ENCODE data around the gene RNF130.
"Not testable (repeated sequence)": the region's sequence is repeated elsewhere in the genome, so short reads cannot be mapped to it uniquely, and the experiment has no call there.

RNF130 gene

DNA sequence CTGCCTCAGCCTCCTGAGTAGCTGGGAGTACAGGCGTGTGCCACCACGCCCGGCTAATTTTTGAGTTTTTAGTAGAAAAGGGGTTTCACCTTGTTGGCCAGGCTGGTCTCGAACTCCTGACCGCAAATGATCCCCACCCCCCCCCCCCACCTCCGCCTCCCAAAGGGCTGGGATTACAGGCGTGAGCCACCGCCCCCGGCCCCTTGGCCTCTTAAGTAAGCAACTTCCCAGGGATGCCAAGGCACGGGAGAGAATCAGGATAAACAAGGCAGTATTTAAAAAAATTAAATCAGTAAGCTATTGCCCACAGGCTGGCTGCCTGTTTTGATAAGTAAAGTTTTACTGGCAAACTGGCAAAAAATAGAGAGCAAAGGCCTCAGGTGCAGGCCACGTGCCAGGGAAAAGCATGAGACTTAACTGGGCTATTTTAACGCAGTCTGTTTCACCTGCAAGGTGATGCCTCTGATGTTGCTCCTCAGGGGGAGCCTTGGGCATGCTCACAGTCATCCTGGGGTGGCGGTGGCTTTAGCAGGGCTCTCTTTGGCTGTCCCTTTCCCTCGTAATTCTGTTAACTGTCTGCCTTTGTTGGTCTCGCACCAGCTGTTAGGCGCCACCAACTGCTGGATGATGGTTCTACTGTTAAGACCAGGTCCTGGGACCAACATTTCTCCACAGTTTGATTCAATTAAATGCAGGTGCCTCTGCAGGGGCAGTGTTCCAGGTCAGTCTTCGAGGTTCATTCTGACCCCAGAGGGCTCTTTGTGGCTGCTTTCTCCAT, 19.4 kb upstream of the RNF130 start:
- peak; percentile 45 for DNase-seq (ENCODE audit: low read depth)
- peak overlapping the region; percentile 61 for H3K4me3 ChIP-seq (replicated peaks; ENCODE audit: low read depth, low read length)

DNA sequence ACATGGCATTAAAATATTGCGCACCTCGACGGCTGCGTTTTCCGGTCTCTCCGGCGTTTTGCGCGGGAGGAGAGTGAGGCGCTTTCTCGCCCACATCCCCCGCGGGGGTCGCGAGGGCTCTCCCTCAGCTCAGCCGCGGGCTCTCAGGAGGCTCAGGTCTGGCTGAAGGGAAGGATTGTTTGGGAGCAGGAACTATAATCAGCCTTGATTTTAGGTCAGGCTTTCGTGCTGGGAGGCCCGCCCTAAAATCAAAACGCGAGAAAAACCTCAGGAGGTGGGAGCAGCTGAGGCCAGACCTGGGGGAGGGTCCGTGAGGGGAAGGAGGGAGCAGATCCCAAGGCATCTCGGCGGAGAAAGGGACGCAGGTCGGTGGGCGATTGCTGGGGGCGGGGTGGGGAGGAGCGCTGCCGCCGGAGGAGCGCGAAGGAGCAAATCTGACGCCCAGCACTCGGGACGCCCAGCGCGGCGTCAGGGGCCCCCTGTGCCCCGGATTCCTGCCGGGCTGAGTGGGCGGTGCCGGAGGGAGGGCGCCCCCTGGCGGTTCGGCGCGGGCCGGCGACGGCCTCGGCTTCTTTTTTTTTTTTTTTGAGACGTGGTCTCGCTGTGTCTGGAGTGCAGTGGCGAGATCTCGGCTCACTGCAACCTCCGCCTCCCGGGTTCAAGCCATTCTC, 18.7 kb upstream of the RNF130 start:
- TF ChIP-seq, protein P1, sequence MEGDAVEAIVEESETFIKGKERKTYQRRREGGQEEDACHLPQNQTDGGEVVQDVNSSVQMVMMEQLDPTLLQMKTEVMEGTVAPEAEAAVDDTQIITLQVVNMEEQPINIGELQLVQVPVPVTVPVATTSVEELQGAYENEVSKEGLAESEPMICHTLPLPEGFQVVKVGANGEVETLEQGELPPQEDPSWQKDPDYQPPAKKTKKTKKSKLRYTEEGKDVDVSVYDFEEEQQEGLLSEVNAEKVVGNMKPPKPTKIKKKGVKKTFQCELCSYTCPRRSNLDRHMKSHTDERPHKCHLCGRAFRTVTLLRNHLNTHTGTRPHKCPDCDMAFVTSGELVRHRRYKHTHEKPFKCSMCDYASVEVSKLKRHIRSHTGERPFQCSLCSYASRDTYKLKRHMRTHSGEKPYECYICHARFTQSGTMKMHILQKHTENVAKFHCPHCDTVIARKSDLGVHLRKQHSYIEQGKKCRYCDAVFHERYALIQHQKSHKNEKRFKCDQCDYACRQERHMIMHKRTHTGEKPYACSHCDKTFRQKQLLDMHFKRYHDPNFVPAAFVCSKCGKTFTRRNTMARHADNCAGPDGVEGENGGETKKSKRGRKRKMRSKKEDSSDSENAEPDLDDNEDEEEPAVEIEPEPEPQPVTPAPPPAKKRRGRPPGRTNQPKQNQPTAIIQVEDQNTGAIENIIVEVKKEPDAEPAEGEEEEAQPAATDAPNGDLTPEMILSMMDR (IDR thresholded peaks at IDR 0.05; ENCODE audit: low read length, missing control alignments) = peak; percentile 51
- peak; percentile 78 for DNase-seq (ENCODE audit: low read depth)
- H3K4me3 ChIP-seq (replicated peaks; ENCODE audit: low read depth, low read length) = peak overlapping the region; percentile 61

More for the DNA sequence above, 19.4 kb upstream of the RNF130 start:
- TF ChIP-seq, protein P1 (IDR thresholded peaks at IDR 0.05; ENCODE audit: low read length, missing control alignments) = peak; percentile 31

DNA sequence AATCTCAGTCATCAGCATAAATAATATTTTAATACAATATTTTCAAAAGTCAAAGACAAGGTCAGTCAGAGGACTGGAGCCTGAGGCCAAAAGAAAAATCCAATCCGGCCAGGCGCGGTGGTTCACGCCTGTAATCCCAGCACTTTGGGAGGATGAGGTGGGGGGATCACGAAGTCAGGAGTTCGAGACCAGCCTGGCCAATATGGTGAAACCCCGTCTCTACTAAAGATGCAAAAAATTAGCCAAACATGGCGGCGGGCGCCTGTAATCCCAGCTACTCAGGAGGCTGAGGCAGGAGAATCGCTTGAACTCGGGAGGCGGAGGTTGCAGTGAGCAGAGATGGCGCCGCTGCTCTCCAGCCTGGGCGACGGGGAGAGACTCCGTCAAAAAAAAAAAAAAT, 18.1 kb upstream of the RNF130 start:
- DNase-seq (ENCODE audit: low read depth) = not testable (repeated sequence)
- peak overlapping the region; percentile 61 for H3K4me3 ChIP-seq (replicated peaks; ENCODE audit: low read depth, low read length)

DNA sequence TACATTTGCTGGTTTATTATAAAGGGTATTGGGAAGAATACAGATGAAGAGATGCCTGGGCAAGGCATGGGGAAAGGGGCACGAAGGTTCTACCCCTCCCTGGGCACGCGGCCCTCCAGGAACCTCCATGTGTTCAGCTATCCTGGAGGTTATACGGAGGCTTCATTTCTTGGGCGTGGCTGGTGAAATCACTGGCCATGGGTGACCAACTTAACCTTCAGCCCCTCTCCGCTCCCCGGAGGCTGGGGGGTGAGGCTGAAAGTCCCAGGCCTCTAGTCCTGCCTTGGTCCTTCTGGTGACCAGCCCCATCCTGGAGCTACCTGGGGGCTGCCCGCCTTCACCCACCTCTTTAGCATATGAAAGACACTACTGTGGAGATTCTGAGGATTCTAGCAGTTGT, 17.0 kb upstream of the RNF130 start:
- TF ChIP-seq, protein P1 (IDR thresholded peaks at IDR 0.05; ENCODE audit: low read length, missing control alignments) = no peak
- H3K4me3 ChIP-seq (replicated peaks; ENCODE audit: low read depth, low read length) = no peak overlapping the region
- no peak for DNase-seq (ENCODE audit: low read depth)

DNA sequence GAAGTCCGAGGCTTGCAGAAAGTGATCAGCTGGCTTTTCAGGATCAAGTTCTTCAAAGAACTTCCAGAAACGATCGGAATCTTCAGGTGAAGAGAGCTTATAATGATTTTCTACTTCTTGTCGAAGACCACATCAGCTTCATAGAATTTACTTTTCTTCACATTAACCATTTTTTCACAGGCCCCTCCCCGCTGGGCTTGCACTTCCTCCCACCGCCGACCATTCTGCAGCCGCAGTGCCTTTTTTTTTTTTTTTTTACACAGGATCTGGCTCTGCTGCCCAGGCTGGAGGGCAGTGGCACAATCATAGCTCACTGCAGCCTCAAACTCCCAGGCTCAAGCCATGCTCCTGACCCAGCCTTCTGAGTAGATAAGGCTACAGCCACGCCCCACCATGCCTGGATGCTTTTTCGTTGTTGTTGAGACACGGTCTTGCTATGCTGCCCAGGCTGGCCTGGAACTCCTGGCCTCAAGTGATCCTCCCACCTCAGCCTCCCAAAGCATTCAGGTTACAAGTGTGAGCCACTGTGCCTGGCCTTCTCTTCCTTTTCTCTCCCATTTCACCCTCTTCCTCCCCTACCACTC, 15.3 kb upstream of the RNF130 start:
- DNase-seq (ENCODE audit: low read depth) = no peak
- H3K4me3 ChIP-seq (replicated peaks; ENCODE audit: low read depth, low read length) = no peak overlapping the region
- TF ChIP-seq, protein P1 (IDR thresholded peaks at IDR 0.05; ENCODE audit: low read length, missing control alignments) = no peak

DNA sequence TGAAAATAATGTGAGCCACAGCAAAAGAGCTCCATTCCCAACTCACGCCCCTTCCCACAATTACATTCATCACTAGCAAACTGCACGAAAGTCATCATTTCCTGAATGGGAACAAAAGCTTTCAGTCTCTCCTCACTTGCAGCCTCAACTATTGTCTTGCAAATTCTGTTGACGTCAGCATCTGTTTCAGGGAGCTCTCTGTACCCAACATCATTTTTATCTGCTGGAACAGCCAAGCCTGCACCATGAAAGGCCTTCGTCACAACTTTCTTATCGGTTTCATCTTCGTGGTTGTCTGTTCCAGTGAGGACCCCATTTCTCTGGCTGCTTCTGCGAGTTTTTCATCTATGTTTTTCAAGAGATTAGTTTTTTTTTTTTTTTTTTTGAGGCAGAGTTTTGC, 14.3 kb upstream of the RNF130 start:
- no peak overlapping the region for H3K4me3 ChIP-seq (replicated peaks; ENCODE audit: low read depth, low read length)
- peak; percentile 74 for DNase-seq (ENCODE audit: low read depth)
- TF ChIP-seq, protein P1 (IDR thresholded peaks at IDR 0.05; ENCODE audit: low read length, missing control alignments) = no peak
